Pancreas (tissue), 10 donors: ENCODE data around the gene ZNF48. TPM values are rescaled to one million over a fixed set of nuclear protein-coding genes. Genes with fewer than 3 reads are reported as not detected.

Experiments
- ATAC-seq, 4 donors: fragments of 200-7000 bp; cut with Tn5 transposase; one replicate each; pipeline versions ENCODE4 v1.8.0 to v1.9.1; 2020; ENCODE audit warnings: mild to moderate bottlenecking in 4 of 4, moderate library complexity in 4 of 4
- DNase-seq, 6 donors: peaks; one replicate each; pipeline ENCODE4 v3.0.0-alpha.2; 2020
- FAIRE-seq: peaks from 2 replicates; lab custom pipeline; 2012; peaks lifted over from hg19 to GRCh38; lab: Jason Lieb, UNC
- H3K27ac ChIP-seq, 4 donors: fragments of 200-600 bp; sonication (generic); 1 replicate in 3 of 4; 2 replicates in 1 of 4; pipeline versions ENCODE4 v1.5.0 to v1.8.0; 2020
- H3K27me3 ChIP-seq, 4 donors: fragments of 200-600 bp; one replicate each; pipeline ENCODE4 v1.8.0; 2021
- H3K36me3 ChIP-seq, 3 donors: fragments of 200-600 bp; sonication (generic) in 1 of 3; one replicate each; pipeline versions ENCODE4 v1.5.0 to v1.8.0; 2020 to 2021
- H3K4me1 ChIP-seq, 3 donors: fragments of 200-600 bp; one replicate each; pipeline ENCODE4 v1.8.0; 2021
- H3K4me3 ChIP-seq, 4 donors: fragments of 200-600 bp; sonication (generic) in 2 of 4; one replicate each; pipeline versions ENCODE4 v1.5.0 to v1.8.0; 2020 to 2021
- H3K9me3 ChIP-seq, 4 donors: fragments of 200-600 bp; one replicate each; pipeline ENCODE4 v1.8.0; 2021
- CTCF ChIP-seq, 4 donors: fragments of 200-600 bp; sonication (generic) in 3 of 4; IDR thresholded peaks; one replicate each; pipeline versions ENCODE4 v1.5.0 to v1.8.0; 2021; ENCODE audit warnings: antibody characterized with exemption in 4 of 4
- WGBS, 2 donors: extraction: QIAGEN DNeasy Blood & Tissue Kit; methylation state at CpG; one replicate each; pipeline ENCODE4 v1.1.7; 2013; 5-methylcytosine and 5-hydroxymethylcytosine counted together
- intact Hi-C, 3 donors: fragments of 100-400 bp; cut with DNase I; formaldehyde crosslinking; loops; one replicate each; pipeline versions ENCODE4 v1.11.1 to v1.14.2; 2022
- polyA plus RNA-seq, 2 donors: library from polyadenylated mRNA; stranded (reverse); fragments of 200-250 nt; gene quantifications; one replicate each; pipeline ENCODE4 v1.2.3, GENCODE V29; 2013
- total RNA-seq, 6 donors: library from RNA; stranded (reverse); fragmentation: NEBNext Ultra II Directional in 4 of 6; extraction: Animal tissue kit (Norgen Biotek cat#: 25700) in 4 of 6; gene quantifications; one replicate each; pipeline versions ENCODE4 v1.2.1 to v1.2.4, GENCODE V29; 2021 to 2023
- donor health status: healthy with polysubstance abuse.
- donor health status: DM: no; HTN: no; CAD: no; lungs with moderate emphysema.
- donor health status: DM: no; HTN: no; CAD: no.
- donor health status: control.
- donor health status: control.
- donor health status: Bipolar disorder and iron deficiency.
- donor health status: DM: yes; HTN: yes; CAD: no.
- donor health status: DM: no; HTN: no; CAD: no.
- donor health status: DM: no; HTN: no; CAD: no.
- donor health status: DM: yes; HTN: yes; CAD: no.

Gene ZNF48
- total and polyA plus RNA-seq, 8 donors = 3.1 to 6.5 (median 4.6) TPM

- no peak for ATAC-seq
- H3K27ac ChIP-seq = no peak overlapping the region
- no peaks in the 10 kb centered on the region for H3K36me3 ChIP-seq
- H3K4me3 ChIP-seq = no peak overlapping the region
- H3K27me3 ChIP-seq = no peaks in the 10 kb centered on the region
- peaks cover 0 to 4% (median 0%) of the 10 kb centered on the region in 3 donors for H3K4me1 ChIP-seq
- WGBS, 2 donors = 81 to 83% methylated on average over 13 of the region's 13 CpGs
- intact Hi-C loops = no loop called here
- no peak for FAIRE-seq
- no peaks in the 10 kb centered on the region for H3K9me3 ChIP-seq
- DNase-seq = no peak
- TF ChIP-seq CTCF (IDR thresholded peaks at IDR 0.05) = no peak
These were observed 13.8 kb upstream of the ZNF48 start for GRCh38 chr16:30381291-30382041.

DNA sequence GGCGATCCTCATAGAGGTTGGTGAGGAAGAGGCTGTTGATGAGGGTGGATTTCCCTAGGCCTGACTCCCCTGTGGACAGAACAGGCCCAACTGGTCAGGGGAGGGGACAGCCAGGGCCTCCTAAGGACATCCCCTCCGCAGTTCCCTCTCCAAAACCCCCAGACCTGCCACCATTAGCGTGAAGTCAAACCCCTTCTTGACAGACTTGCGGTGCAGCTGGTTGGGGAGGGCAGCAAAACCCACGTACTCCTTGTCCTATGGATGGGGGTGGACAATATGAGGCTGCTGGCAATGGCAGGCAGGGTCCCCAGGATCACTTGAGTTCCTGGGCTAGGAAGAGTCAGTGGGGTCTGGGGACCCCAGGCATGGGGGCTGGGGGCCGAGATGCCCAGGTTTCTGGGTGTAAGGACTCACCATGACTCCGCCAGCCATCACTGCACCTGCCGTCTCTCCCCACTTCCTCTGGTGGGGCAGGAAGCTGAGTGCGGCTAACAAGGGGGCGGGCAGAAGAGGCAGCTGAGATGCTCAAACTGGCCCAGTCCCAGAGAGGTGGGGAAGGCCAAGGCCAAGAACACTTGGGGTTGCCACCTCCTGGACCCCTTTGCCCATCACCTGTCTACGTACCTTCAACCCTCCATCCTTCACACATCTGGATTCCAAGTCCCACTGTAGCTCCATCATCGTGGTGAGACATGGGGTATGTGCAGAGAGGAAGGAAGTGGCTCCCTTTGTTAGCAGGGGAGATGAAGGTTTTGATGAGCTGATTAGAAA is 12.9 kb upstream of the ZNF48 start, which contains the start of gene SEPTIN1:
SEPTIN1 (minus strand) TSS at position 451 of the 771 bp plus-strand sequence; CDS start at position 432, 19 bp downstream.
- intact Hi-C loops = no loop called here
- H3K4me3 ChIP-seq = no peak within 1 kb of the TSS
- no peak for DNase-seq
- H3K27ac ChIP-seq = no peak within 1 kb of the TSS
- no peaks in the 10 kb centered on the region for H3K36me3 ChIP-seq
- 59 to 62% methylated on average over 12 of the region's 12 CpGs for WGBS, 2 donors
- no peaks in the 10 kb centered on the region for H3K27me3 ChIP-seq
- no peak for ATAC-seq
- no peak for FAIRE-seq
- TF ChIP-seq CTCF (IDR thresholded peaks at IDR 0.05) = no peak
- H3K4me1 ChIP-seq = peaks cover 0 to 4% (median 0%) of the 10 kb centered on the region in 3 donors
- H3K9me3 ChIP-seq = no peaks in the 10 kb centered on the region

GRCh38 chr16:30383521-30383920 is 11.7 kb upstream of the ZNF48 start:
- WGBS, 2 donors = 38 to 50% methylated on average over 2 of the region's 2 CpGs
- peaks cover 0 to 4% (median 0%) of the 10 kb centered on the region in 3 donors for H3K4me1 ChIP-seq
- no peak overlapping the region for H3K27ac ChIP-seq
- H3K27me3 ChIP-seq = no peaks in the 10 kb centered on the region
- DNase-seq (no peak), ATAC-seq (no peak), FAIRE-seq (no peak)
- intact Hi-C loops = no loop called here
- H3K9me3 ChIP-seq = no peaks in the 10 kb centered on the region
- no peak for TF ChIP-seq CTCF (IDR thresholded peaks at IDR 0.05)
- H3K36me3 ChIP-seq = no peaks in the 10 kb centered on the region
- H3K4me3 ChIP-seq = no peak overlapping the region

DNA sequence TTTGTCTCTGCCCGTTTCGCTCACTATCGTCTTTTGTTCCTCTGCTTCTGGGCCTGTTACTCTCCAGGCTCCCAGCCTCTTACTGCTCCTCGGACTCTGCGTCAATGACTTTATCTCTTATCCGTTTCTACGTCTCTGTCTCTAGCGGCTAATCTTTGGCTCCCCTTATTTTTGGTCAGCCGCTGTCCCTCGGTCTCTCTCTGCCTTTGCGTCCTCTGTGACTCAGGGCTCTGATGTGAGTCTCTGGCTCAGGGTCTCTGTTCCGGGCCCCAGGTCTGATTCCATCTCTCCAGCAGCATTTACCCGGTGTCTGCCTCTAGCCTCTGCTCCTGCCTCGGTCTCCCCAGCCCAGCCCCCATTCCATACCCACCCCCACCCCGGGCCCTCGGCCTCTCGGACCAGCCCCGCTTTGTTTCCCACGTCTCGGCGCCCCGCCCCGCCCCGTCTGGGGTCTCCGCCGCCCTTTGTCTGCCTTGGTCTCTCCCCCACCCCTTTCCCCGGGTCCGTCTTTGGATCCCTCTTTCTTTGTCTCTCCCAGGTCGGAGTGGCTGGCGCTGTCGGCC is 547 bp upstream of the ZNF48 start:
- 4 to 6% methylated on average over 30 to 31 of the region's 31 CpGs for WGBS, 2 donors
- Histone ChIP-seq H3K4me1 (peaks cover 0 to 8% (median 6%) of the 10 kb centered on the region in 3 donors), H3K27ac (peak overlapping the region; percentile 42 to 68 (median 54))

More for the DNA sequence above, 547 bp upstream of the ZNF48 start:
- H3K9me3 ChIP-seq = no peaks in the 10 kb centered on the region
- peaks cover 0 to 9% (median 0%) of the 10 kb centered on the region in 3 donors for H3K36me3 ChIP-seq
- no peak for FAIRE-seq
- no peak for DNase-seq
- peak; percentile 1 to 13 (median 12) for ATAC-seq
- no peak for TF ChIP-seq CTCF (IDR thresholded peaks at IDR 0.05)
- H3K27me3 ChIP-seq = no peaks in the 10 kb centered on the region
- peak overlapping the region; percentile 59 to 89 (median 76) for H3K4me3 ChIP-seq
- intact Hi-C loops = no loop called here
